ENCODE measurements around the gene PCAT6.

The PCAT6 gene

DNA sequence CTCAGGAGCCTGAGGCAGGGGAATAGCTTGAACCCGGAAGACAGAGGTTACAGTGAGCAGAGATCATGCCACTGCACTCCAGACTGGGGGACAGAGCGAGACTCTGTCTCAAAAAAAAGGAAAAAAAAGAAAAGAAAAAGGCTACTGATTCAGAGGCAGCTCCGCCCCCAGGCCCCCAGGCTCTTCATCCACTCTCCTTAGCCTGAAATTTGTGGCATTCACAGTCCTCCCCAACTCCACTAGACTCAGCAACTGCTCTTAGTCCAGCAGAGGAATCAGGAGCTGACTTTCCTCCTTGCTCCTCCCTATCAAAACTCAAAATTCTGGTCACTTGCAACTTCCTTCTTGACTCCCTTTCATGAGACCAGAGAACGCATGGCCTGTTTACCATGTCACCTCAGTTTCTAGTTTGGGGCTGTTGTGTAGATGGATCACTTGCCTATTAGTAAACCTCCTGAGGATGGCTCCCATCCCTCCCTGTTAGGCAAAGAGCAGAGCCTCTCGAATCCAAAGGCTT, 27.1 kb downstream of the PCAT6 start:
- TF ChIP-seq, protein P1, sequence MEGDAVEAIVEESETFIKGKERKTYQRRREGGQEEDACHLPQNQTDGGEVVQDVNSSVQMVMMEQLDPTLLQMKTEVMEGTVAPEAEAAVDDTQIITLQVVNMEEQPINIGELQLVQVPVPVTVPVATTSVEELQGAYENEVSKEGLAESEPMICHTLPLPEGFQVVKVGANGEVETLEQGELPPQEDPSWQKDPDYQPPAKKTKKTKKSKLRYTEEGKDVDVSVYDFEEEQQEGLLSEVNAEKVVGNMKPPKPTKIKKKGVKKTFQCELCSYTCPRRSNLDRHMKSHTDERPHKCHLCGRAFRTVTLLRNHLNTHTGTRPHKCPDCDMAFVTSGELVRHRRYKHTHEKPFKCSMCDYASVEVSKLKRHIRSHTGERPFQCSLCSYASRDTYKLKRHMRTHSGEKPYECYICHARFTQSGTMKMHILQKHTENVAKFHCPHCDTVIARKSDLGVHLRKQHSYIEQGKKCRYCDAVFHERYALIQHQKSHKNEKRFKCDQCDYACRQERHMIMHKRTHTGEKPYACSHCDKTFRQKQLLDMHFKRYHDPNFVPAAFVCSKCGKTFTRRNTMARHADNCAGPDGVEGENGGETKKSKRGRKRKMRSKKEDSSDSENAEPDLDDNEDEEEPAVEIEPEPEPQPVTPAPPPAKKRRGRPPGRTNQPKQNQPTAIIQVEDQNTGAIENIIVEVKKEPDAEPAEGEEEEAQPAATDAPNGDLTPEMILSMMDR (IDR thresholded peaks at IDR 0.05): no peak

DNA sequence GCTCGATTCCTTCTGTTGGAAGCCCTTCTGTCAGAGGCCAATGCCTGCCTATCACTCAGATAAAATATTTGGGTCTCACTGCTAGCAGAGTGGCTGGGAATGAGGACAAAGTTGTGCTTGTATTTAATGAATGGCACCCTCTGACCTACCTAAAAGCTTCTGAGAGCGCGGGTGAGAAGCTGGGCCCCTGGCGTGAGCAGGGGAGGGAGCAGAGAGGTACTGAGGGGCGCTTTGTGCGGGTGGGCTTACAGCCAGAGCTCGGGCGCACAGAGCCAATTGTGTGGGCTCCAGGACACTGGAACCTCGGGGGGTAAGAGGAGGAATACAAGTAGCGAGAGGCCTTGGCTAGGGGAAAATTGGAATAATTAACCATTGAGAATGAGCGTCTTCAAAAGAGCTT, 32.3 kb downstream of the PCAT6 start:
- TF ChIP-seq, protein P1 (IDR thresholded peaks at IDR 0.05): no peak

DNA sequence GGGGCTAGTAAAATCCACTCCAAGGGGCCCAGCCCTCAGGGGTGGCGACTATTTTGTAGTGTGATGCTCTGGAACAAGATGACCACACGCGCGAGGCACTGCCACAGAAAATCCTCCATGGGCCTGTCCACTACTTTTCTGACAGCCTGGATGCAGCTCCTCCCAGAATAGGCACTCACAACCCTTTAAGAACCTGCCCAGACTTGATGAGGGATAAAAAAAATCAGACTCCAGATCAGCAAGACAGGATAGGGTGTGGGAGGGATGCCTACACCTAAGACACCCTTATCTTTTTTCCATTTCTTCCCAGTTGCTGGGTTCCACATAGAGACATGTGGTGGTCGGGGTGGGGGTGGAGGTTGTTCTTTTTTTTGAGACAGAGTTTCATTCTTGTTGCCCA, 33.5 kb downstream of the PCAT6 start:
- TF ChIP-seq, protein P1 (IDR thresholded peaks at IDR 0.05): no peak

DNA sequence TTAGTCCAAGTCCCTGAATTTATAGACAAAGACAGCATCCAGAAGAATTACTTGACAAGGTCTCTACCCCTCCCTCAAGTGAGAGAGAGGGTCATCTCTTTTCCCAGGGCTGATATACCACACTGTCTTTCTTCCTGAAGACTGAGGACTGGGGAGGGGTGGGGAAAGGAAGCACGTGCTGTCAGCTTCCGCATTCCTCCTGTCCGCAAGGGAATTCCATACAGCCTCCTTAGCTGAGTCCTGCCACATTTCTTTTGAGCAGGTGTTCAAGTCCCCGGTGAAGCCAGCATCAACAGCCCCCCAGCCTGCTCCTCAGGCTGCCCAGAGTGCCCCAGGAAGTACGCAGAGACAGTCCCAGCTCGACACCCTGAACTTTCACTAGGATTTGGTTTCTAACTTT, 34.2 kb downstream of the PCAT6 start:
- TF ChIP-seq, protein P1 (IDR thresholded peaks at IDR 0.05): no peak

DNA sequence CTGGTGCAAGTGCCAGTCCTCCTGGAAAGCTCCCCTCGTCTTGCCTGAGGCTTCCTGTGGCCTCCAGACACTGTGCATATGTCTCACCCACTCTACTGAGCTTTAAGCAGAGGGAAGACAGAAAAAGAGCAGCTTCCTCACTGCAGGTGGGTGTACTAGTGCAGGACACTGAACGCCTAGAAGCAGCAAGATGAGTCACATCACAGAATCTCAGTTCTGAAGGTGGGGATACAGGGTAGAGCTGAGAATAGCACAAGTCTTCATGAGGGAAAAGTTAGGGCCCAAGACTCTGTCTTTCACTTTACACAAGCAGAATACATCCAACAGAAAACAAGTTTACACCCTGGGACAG, 37.4 kb downstream of the PCAT6 start:
- TF ChIP-seq, protein P1 (IDR thresholded peaks at IDR 0.05): no peak

DNA sequence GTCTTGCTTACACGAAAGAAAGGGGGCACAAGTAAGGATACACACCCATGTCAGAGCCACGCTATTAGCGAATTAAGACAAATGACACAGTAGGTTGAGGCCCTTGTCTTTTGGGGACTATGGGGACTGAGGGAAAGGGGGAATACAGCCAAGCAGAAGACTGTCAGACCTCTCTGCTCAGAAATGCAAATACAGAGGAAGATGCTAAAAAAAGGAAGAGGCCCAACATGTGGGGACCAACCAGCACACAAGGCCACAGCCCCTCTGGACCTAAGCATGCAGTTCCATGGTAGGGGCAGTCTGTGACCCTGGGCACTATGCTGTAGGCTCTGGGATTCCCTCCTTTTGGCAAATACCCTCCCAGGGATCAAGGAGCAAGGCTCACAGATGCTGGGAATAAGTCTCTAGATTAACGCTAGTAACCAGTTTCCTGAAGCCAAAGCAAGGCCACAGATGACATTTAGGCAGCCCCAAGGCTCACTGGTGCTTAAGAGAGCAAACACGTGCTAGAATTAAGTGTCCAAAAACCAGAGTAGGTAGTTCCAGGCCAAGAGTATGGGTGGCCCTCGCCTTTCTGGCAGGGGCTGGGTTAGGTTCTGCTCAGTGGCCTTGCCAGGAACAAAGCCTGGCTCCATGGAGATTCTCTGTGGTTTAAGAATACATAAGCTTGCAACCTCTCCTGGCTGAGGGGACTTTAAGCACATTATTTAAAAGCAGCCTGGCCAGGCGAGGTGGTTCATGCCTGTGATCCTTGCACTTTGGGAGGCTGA, 40.0 kb downstream of the PCAT6 start:
- TF ChIP-seq, protein P1 (IDR thresholded peaks at IDR 0.05): no peak

DNA sequence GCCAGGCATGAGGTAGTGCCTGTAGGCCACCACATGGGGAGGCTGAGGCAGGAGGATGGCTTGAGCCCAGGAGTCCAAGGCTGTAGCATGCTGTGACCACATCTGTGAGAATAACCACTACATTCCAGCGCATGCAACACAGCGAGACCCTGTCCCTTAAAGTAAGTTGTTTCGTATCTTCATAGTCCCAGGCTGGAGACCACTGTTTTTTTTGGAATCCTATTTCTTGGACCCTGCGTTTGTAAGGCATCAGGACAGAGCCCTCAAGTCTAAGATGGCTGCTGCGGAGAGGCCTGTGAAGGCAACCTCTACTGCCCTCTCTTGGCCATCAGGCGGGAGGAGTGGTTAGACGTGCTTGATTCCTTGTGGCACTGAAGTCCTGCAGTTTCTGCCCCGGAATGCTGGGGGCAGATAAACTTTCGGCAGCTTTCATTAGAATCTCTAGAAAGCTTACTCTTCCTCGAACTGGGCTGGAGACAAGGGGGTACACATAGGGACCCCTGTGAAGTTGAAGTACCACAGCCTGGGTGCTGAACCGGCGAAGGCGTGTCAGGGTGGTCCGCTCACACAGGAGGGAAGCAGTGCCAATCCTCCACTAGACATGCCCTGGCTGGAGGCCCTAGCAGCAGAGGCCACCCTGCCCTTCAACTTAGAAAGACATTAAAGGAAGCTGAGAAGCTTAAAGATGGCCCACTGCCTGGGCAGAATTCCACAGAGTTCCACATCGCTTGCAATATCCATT, 41.6 kb downstream of the PCAT6 start:
- TF ChIP-seq, protein P1 (IDR thresholded peaks at IDR 0.05): peak; percentile 56
